GM23338 (cell line): Measurements from ENCODE around the gene PAX5. TPM values are rescaled to one million over a fixed set of nuclear protein-coding genes. Genes with fewer than 3 reads are reported as not detected.

Experiments used
- ATAC-seq: fragments of 200-7000 bp; cut with Tn5 transposase; 3 replicates; pipeline ENCODE4 v1.9.1; 2020
- DNase-seq: peaks from one replicate; pipeline ENCODE4 v3.0.0-alpha.2; 2015; ENCODE audit warnings: low spot score
- H2AFZ ChIP-seq: fragments of 200-600 bp; sonication (generic); 2 replicates; pipeline ENCODE4 v1.8.0; 2016; ENCODE audit warnings: antibody characterized with exemption, mild to moderate bottlenecking, moderate library complexity
- H3F3A ChIP-seq: fragments of 200-600 bp; sonication (generic); replicated peaks from 2 replicates; pipeline ENCODE4 v1.8.0; 2017; ENCODE audit warnings: antibody characterized with exemption, mixed run types, low read depth
- H3K27ac ChIP-seq: fragments of 200-600 bp; sonication (generic); 2 replicates; pipeline ENCODE4 v1.6.1; 2016; ENCODE audit warnings: low read depth
- H3K27me3 ChIP-seq: fragments of 200-600 bp; sonication (generic); 2 replicates; pipeline ENCODE4 v1.8.0; 2016; ENCODE audit warnings: mild to moderate bottlenecking, mixed run types, moderate library complexity; ENCODE audit not compliant: insufficient read depth
- H3K36me3 ChIP-seq: fragments of 200-600 bp; sonication (generic); 2 replicates; pipeline ENCODE4 v1.8.0; 2016; ENCODE audit warnings: mild to moderate bottlenecking; ENCODE audit not compliant: insufficient read depth
- H3K4me1 ChIP-seq: fragments of 200-600 bp; sonication (generic); 2 replicates; pipeline ENCODE4 v1.8.0; 2016; ENCODE audit warnings: mild to moderate bottlenecking, moderate library complexity; ENCODE audit not compliant: insufficient read depth
- H3K4me2 ChIP-seq: fragments of 200-600 bp; sonication (generic); 2 replicates; pipeline ENCODE4 v1.7.1; 2017; ENCODE audit warnings: mixed run types
- H3K4me3 ChIP-seq: fragments of 200-600 bp; sonication (generic); 2 replicates; pipeline ENCODE4 v1.6.1; 2016; ENCODE audit warnings: mixed run types
- H3K79me2 ChIP-seq: fragments of 200-600 bp; sonication (generic); replicated peaks from 2 replicates; pipeline ENCODE4 v1.8.0; 2017; ENCODE audit warnings: mild to moderate bottlenecking; ENCODE audit not compliant: insufficient read depth
- H3K9me2 ChIP-seq: fragments of 200-600 bp; sonication (generic); 2 replicates; pipeline ENCODE4 v1.8.0; 2017; ENCODE audit not compliant: insufficient read depth
- H4K20me1 ChIP-seq: fragments of 200-600 bp; sonication (generic); replicated peaks from 2 replicates; pipeline ENCODE4 v1.8.0; 2017; ENCODE audit warnings: mild to moderate bottlenecking; ENCODE audit not compliant: insufficient read depth
- H3K27ac Mint-ChIP-seq: 2 replicates; pipeline ENCODE4 v1.8.0; 2020; ENCODE audit warnings: inconsistent platforms, mild to moderate bottlenecking, moderate library complexity, mixed read lengths
- H3K27me3 Mint-ChIP-seq: 3 replicates; pipeline ENCODE4 v1.8.0; 2022; ENCODE audit warnings: low read depth, mild to moderate bottlenecking, moderate library complexity, mixed read lengths, inconsistent platforms; ENCODE audit not compliant: insufficient read depth, poor library complexity
- H3K36me3 Mint-ChIP-seq: 3 replicates; pipeline ENCODE4 v1.8.0; 2021; ENCODE audit warnings: low read depth, mild to moderate bottlenecking, inconsistent platforms, moderate library complexity, mixed read lengths
- H3K4me1 Mint-ChIP-seq: 3 replicates; pipeline ENCODE4 v1.8.0; 2020; ENCODE audit warnings: mild to moderate bottlenecking, inconsistent platforms, mixed read lengths
- H3K4me3 Mint-ChIP-seq: 3 replicates; pipeline ENCODE4 v1.8.0; 2021; ENCODE audit warnings: moderate library complexity, mild to moderate bottlenecking, inconsistent platforms, mixed read lengths
- H3K9me3 Mint-ChIP-seq: 3 replicates; pipeline ENCODE4 v1.8.0; 2020; ENCODE audit warnings: moderate library complexity, mild to moderate bottlenecking, inconsistent platforms, mixed read lengths
- ETS1 ChIP-seq: IDR thresholded peaks from 2 replicates; pipeline ENCODE4 v1.6.1; 2016; ENCODE audit warnings: antibody characterized with exemption
- EZH2 ChIP-seq: fragments of 200-600 bp; sonication (generic); IDR thresholded peaks from one replicate; pipeline ENCODE4 v1.8.0; 2017; ENCODE audit warnings: antibody characterized with exemption, mild to moderate bottlenecking, low read depth; ENCODE audit not compliant: unreplicated experiment
- EZH2phosphoT487 ChIP-seq: fragments of 200-600 bp; sonication (generic); IDR thresholded peaks from one replicate; pipeline ENCODE4 v1.8.1; 2018; ENCODE audit warnings: antibody characterized with exemption; ENCODE audit not compliant: unreplicated experiment
- JUNB ChIP-seq: IDR thresholded peaks from one replicate; pipeline ENCODE4 v1.6.1; 2016; ENCODE audit warnings: antibody characterized with exemption; ENCODE audit not compliant: unreplicated experiment
- NANOG ChIP-seq: IDR thresholded peaks from 2 replicates; pipeline ENCODE4 v1.6.1; 2016; ENCODE audit warnings: antibody characterized with exemption, borderline replicate concordance
- REST ChIP-seq: IDR thresholded peaks from one replicate; pipeline ENCODE4 v1.6.1; 2018; ENCODE audit warnings: antibody characterized with exemption; ENCODE audit not compliant: unreplicated experiment
- STAT1 ChIP-seq: IDR thresholded peaks from one replicate; pipeline ENCODE4 v1.6.1; 2016; ENCODE audit warnings: antibody characterized with exemption; ENCODE audit not compliant: unreplicated experiment
- ZNF114 ChIP-seq: fragments of 250-450 bp; sonication (Bioruptor Pico); IDR thresholded peaks from 2 replicates; pipeline ENCODE4 v1.5.0; 2020; ENCODE audit warnings: mild to moderate bottlenecking, moderate library complexity
- ZNF331 ChIP-seq: fragments of 250-450 bp; sonication (Bioruptor Pico); IDR thresholded peaks from 2 replicates; pipeline ENCODE4 v1.5.0; 2020; ENCODE audit warnings: low read depth, mild to moderate bottlenecking, moderate library complexity
- ZNF462 ChIP-seq: fragments of 250-450 bp; sonication (Bioruptor Pico); IDR thresholded peaks from 2 replicates; pipeline ENCODE4 v1.5.0; 2020; ENCODE audit warnings: mild to moderate bottlenecking, moderate library complexity
- polyA plus RNA-seq: library from polyadenylated mRNA; unstranded; fragments of >200 nt; fragmentation: Nextera tagmentation; extraction: Ambion mirVana; gene quantifications from 2 replicates; pipeline ENCODE4 v1.2.1, GENCODE V29; 2016
- total RNA-seq: library from RNA; depleted of rRNA; stranded (reverse); fragments of >200 nt; shearing (Covaris generic); gene quantifications from 2 replicates; pipeline ENCODE4 v1.2.3, GENCODE V29; 2014

PAX5 gene
- total and polyA plus RNA-seq, 2 experiments from 2014 or later = 0.17 to 0.60 TPM

GRCh38 chr9:36888551-36888950 lies 145.5 kb downstream of the PAX5 start:
- no peak overlapping the region for H3K4me2 ChIP-seq
- no peaks in the 10 kb centered on the region for H3K27me3 ChIP-seq
- no peaks in the 10 kb centered on the region for H3F3A ChIP-seq
- H2AFZ ChIP-seq = no peak overlapping the region
- no peaks in the 10 kb centered on the region for H3K9me3 Mint-ChIP-seq
- peaks cover 8% of the 10 kb centered on the region; the same call in 1 of the 2 replicates for H3K4me1 ChIP-seq
- H3K79me2 ChIP-seq = no peaks in the 10 kb centered on the region
- H3K36me3 Mint-ChIP-seq = no peaks in the 10 kb centered on the region
- no peaks in the 10 kb centered on the region for H3K27me3 Mint-ChIP-seq
- H3K36me3 ChIP-seq = no peaks in the 10 kb centered on the region
- ATAC-seq (no peak), DNase-seq (no peak)
- H4K20me1 ChIP-seq = no peaks in the 10 kb centered on the region
- peaks cover 8% of the 10 kb centered on the region for H3K4me1 Mint-ChIP-seq
- H3K4me3 Mint-ChIP-seq = no peak overlapping the region
- no peaks in the 10 kb centered on the region for H3K9me2 ChIP-seq
- TF ChIP-seq JUNB (no peak), ZNF331 (no peak), ZNF114 (no peak), ETS1 (no peak), EZH2 (no peak), EZH2phosphoT487 (no peak), STAT1 (no peak), NANOG (no peak), REST (no peak), ZNF462 (no peak)
- no peak overlapping the region for H3K4me3 ChIP-seq
- no peak overlapping the region for H3K27ac Mint-ChIP-seq
- H3K27ac ChIP-seq = no peak overlapping the region
